Activated gamma-delta T cell treated with Interleukin-2 at 50 U/mL for 16 hours (primary cell): Measurements from ENCODE around the gene ADGB.

Experiments used
- DNase-seq: peaks from one replicate; pipeline ENCODE4 v3.0.0-alpha.2; 2020

Gene ADGB

GRCh38 chr6:146635165-146635564 is 36.4 kb downstream of the ADGB start:
- no peak for DNase-seq

DNA sequence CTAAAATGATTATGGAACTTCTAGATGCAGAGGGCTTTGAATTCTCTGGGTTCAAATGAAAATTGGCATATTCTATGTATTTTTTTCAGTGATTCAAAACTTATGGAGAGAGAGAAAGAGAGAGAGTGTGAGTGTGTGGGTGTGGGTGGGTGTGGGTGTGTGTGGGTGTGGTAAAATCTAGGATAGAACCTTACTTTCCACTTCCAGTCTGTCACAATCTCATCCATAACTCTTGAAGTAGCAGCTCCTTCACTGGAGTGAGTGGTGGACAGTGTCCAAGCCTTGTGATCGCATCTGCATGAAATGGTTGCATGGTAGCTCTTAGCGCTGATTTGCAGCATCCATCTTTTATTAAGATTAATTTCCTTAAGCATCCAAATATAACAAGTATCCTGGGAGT is 37.7 kb downstream of the ADGB start:
- no peak for DNase-seq

GRCh38 chr6:146642921-146643320 is 44.1 kb downstream of the ADGB start:
- no peak for DNase-seq

GRCh38 chr6:146650799-146651481 is 52.2 kb downstream of the ADGB start:
- no peak for DNase-seq

GRCh38 chr6:146651482-146651863 is 52.7 kb downstream of the ADGB start:
- DNase-seq, result no peak

GRCh38 chr6:146657432-146657831 is 58.7 kb downstream of the ADGB start:
- DNase-seq, result no peak

DNA sequence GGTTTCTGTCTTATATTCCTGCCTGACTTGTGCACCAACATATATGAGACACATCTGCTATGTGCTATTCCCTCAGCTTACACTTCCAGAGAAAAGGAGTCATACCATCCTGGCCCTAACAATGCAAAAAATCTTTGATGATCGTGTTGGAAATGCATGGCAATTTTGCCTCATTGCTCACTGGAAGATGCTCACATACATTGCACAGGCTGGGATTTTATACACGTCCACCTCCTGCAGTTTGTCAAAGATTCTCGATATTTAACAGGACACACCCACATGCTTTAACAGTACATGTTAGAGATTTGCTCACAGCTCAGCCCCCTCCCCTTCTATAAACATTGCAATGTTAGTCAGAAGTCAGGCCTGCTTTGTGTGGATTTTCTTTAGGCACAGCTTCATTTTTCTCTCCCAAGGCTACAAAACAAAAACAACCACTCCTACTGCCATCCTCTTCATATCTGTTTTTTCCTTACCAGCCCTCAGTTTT is 66.1 kb downstream of the ADGB start:
- DNase-seq, result no peak

- DNase-seq, result no peak
Observed at GRCh38 chr6:146666909-146667308, 68.1 kb downstream of the ADGB start.

DNA sequence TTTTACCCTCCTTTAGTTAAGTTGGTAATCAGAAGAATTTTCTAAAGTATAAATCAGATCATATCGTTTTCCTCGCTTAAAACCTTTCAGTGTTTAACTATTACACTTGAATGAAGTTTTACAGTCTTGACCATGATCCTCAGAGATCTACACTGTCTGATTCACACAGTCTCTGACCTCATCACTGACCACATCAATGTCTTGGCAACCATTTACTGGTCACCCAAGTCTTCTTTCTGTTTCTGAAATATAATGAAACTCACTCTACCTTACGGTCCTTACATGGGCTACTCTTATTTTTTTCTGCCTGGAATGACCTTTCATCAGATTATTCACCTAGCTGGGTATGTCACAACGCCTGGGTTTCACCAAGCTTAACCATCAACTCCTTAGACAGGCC is 71.4 kb downstream of the ADGB start:
- DNase-seq, result no peak

DNA sequence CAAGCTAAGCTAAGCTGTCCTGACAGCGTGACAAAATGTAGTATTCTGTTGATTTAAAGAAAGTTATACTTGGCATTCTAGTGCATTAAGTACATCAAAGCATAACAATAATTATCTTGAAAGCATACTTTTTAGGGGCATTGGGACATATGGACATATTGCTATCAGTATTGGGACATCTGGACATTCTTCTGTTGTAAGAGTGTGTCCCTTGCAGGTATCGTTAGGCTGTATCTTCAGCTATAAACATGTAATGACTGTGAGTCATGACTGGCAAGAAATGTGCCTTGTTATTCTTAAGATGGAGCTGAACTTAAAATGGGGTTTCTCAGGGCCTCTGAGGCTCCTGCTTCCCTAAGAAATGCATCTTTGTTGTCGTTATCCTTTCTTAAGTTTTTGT is 74.3 kb downstream of the ADGB start:
- DNase-seq, result no peak

DNA sequence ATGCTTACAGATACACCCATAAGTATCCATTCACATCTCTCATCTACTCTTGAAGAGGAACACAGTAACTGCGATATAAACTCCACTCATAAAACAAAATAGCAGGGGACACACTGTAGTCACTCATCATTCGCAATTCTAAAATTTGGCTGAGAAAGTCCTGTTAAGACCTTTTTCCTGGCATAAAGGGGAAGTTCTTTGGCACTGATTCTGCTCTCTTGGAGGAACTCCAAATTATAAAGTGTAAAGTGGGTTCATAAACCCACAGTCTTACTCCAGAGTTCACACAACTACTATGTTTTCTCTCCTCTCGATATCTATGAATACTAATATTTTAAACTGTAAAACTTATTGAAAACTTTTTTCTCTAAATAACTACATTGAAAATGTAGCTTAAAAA is 80.6 kb downstream of the ADGB start:
- DNase-seq, result no peak

DNA sequence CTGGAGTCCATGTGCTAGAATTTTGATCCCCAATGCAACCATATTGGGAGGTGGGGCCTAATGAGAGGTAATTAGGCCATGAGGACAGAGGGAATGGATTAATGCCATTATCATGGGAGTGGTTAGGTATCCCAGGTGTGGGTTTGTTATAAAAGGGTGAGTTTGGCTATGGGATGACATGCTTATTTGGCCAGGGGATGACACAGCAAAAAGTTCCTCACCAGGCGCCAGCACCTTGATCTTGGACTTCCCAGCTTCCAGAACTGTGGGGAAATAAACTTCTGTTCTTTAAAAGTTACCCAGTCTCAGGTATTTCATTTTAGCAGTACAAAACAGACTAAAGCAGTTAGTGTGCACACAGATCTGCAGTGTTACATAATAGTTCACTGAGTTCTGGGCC is 84.1 kb downstream of the ADGB start:
- DNase-seq, result no peak

DNA sequence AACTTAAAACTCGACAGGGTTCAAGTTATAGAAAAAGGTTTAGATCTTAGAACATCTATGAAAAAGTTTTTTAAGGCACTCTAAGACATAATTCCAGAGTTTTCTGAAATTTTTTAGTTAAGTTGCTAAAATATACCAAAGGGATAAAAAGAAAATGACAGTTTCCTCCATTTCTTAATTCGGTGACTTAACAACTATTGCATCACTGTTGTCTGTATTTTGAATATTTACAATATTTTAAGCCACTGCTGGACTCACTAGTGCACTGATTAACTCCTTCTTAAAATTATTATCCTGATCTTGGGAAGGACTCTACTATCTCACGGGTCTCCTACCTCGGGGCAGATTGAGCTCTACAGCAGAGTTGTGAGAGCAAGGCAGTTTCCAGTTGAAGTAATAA is 91.0 kb downstream of the ADGB start:
- no peak for DNase-seq

DNA sequence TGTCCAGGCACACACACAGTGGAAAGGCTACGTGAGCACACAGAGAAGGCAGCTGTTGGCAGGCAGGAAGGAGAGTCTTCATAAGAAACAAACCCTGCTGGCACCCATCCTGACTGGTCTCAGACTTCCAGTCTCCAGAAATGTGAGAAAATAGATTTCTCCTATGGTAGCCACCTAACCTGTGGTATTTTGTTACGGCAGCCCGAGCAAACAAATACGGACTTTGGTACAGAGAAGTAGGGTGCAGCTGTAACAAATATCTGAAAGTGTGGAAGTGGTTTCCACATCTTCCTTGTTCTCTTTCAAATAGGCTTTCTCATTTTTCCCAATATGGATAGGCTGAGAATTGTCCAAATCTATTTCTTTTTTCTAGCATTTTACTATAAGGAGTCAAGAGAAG is 94.6 kb downstream of the ADGB start:
- no peak for DNase-seq

GRCh38 chr6:146697921-146698320 is 99.1 kb downstream of the ADGB start:
- DNase-seq, result no peak

GRCh38 chr6:146700078-146700686 is 101.4 kb downstream of the ADGB start:
- peak; percentile 12 for DNase-seq

GRCh38 chr6:146701632-146702031 is 102.9 kb downstream of the ADGB start:
- DNase-seq, result no peak

DNA sequence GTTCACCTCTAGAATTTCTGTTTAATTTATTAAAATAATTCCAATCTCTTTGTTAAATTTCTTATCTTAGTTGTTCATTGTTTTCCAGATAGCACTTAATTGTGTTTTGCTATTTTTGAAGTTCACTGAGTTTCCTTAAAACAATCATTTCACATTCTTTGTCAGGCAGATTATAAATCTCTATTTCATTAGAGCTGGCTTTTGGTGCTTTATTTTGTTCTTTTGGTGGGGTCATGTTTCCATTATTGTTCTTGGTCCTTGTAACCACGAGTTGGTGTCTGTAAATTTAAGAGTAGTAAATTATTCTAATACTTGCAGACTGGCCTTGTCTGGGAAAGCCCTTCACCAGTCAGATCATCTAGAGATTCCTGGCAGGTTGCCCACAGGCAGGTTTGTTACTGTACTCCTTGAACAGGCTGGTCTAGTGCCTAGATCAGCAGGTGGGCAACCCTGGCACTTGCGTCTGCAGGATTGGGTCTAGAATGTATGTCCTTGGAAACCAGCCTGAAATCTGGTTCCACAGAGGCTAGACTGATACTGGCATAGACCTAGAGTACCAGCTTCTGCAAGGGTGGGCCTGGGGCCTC is 110.4 kb downstream of the ADGB start:
- DNase-seq, result no peak

GRCh38 chr6:146719387-146719786 is 120.6 kb downstream of the ADGB start:
- no peak for DNase-seq

DNA sequence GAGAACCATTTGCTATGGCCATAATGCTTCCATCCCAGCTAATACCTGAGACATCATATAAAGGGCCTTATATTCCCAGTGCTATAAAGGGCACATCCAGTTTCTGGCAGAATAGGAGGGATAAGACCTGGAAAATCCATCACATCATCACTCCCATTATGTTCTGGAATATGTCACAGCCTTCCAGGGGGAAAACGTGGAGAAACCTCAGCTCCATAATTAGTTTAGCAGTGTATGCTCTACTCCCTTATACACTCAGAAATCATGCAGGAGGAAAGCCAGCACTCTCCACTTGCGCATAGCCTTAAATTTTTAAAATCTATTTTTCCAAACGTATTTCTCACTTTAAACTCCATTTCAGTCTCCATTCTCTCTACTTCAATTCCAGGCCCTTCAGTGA is 140.9 kb downstream of the ADGB start:
- no peak for DNase-seq

DNA sequence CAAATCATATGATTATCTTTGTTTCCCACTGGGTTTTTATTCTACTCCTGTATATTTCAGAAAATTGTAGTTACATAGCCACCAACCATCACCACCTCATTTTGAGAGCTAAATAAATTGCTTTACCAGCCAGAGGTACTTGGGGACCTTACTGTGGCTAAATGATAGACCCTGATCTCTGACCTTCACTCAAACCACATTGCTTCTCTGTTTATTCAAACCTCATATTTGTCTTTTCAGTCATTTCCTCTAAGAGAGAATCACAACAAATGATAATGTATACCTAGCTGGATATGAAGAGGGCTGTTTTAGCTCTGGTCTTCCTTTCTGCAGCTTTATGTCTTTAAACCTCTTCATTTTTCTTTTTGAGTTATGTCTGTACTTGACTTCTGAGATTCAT is 142.8 kb downstream of the ADGB start:
- DNase-seq, result no peak

- DNase-seq, result no peak
Observed at GRCh38 chr6:146753306-146753705, 154.5 kb downstream of the ADGB start.

DNA sequence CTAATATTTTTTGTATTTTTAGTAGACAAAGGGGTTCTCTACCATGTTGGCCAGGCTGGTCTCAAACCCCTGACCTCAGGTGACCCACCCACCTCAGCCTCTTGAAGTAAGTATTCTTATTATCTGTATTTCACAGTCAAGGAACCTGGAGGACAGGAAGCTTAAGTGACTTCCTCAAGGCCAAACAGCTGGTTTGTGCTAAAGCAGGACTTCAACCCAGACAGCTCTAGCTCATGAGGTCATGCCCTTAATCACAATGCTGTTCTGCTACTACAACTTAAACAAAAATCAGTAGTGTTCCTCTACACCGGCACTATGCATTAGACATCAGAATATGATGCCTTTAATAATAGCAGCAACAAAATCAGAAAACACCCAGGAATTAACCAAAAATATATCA is 168.9 kb downstream of the ADGB start:
- DNase-seq, result no peak

DNA sequence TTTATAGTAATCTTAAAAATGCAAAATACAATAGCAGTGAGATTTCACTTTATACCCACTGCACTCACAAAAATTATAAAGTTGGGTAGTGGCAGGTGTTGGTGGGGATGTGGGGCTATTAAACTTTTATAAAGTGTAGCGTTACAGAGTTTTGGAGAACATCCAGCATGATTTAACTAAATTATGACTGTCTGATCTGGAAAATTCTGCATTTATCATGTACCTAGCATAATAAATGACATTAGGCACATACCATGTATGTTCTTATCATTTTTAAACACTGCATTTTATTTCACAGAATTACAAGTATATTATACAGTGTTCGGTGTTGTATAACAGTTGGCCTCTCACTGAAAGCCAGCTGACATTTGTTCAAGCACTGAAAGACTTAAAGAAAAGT is 169.9 kb downstream of the ADGB start:
- DNase-seq, result no peak
